ENCODE results near the gene PADI1. TPM values are rescaled to one million over a fixed set of nuclear protein-coding genes. Genes with fewer than 3 reads are reported as not detected.

PADI1 gene
- total and polyA plus RNA-seq, 2 of the 8 experiments (the other 6 are each of a cell fraction or from before 2014, with no cell fraction given): 0.20 to 0.30 TPM

Small RNA genes within 50 kb of the gene (microRNA-seq; reads per million reads assigned to microRNA genes)
- gene MIR3972 (ENCODE audit: borderline microRNAs expressed in 2 of 2, borderline number of aligned reads in 2 of 2, borderline replicate concordance in 1 of 2): 0 reads per million in 2 experiments

Small RNA genes within 50 kb of the gene (small RNA-seq; reads per million reads assigned to genes)
- gene MIR3972 (ENCODE audit: insufficient read depth): not detected

Other genes starting within 250 kb of the PADI1 start
- gene MFAP2, start 224.5 kb upstream of the PADI1 start, total RNA-seq (2021; fragmentation: NEBNext Ultra II Directional; extraction: Animal tissue kit (Norgen Biotek cat#: 25700)): 172 and 188 TPM in 2 replicates
- 326 and 394 TPM in 2 replicates for gene MFAP2, start 224.5 kb upstream of the PADI1 start, polyA plus RNA-seq (2011; rRNA removed)
- gene ATP13A2, start 193.2 kb upstream of the PADI1 start, total RNA-seq (2021; fragmentation: NEBNext Ultra II Directional; extraction: Animal tissue kit (Norgen Biotek cat#: 25700)): 82.1 and 89.8 TPM in 2 replicates
- 83.6 and 137 TPM in 2 replicates for gene ATP13A2, start 193.2 kb upstream of the PADI1 start, polyA plus RNA-seq (2011; rRNA removed)
- 90.7 and 98.7 TPM in 2 replicates for gene SDHB, start 151.1 kb upstream of the PADI1 start, total RNA-seq (2021; fragmentation: NEBNext Ultra II Directional; extraction: Animal tissue kit (Norgen Biotek cat#: 25700))
- 67.1 and 84.0 TPM in 2 replicates for gene SDHB, start 151.1 kb upstream of the PADI1 start, polyA plus RNA-seq (2011; rRNA removed)
- gene PADI2, start 85.7 kb upstream of the PADI1 start, total RNA-seq (2021; fragmentation: NEBNext Ultra II Directional; extraction: Animal tissue kit (Norgen Biotek cat#: 25700)): 5.8 and 7.5 TPM in 2 replicates
- 1.6 and 2.5 TPM in 2 replicates for gene PADI2, start 85.7 kb upstream of the PADI1 start, polyA plus RNA-seq (2011; rRNA removed)
- gene PADI3, start 44.0 kb downstream of the PADI1 start, total RNA-seq (2021; fragmentation: NEBNext Ultra II Directional; extraction: Animal tissue kit (Norgen Biotek cat#: 25700)): 0.37 and 0.44 TPM in 2 replicates
- 0.94 and 1.9 TPM in 2 replicates for gene PADI3, start 44.0 kb downstream of the PADI1 start, polyA plus RNA-seq (2011; rRNA removed)
- gene PADI4, start 103.1 kb downstream of the PADI1 start, total RNA-seq (2021; fragmentation: NEBNext Ultra II Directional; extraction: Animal tissue kit (Norgen Biotek cat#: 25700)): not detected in 2 replicates
- 0.17 and 0.29 TPM in 2 replicates for gene PADI4, start 103.1 kb downstream of the PADI1 start, polyA plus RNA-seq (2011; rRNA removed)
- not detected in 2 replicates for gene PADI6, start 167.1 kb downstream of the PADI1 start, total RNA-seq (2021; fragmentation: NEBNext Ultra II Directional; extraction: Animal tissue kit (Norgen Biotek cat#: 25700))
- gene PADI6, start 167.1 kb downstream of the PADI1 start, polyA plus RNA-seq (2011; rRNA removed): not detected in 2 replicates
- 454 and 455 TPM in 2 replicates for gene RCC2, start 234.5 kb downstream of the PADI1 start, total RNA-seq (2021; fragmentation: NEBNext Ultra II Directional; extraction: Animal tissue kit (Norgen Biotek cat#: 25700))
- 229 and 389 TPM in 2 replicates for gene RCC2, start 234.5 kb downstream of the PADI1 start, polyA plus RNA-seq (2011; rRNA removed)